Progenitor cell of endocrine pancreas (in vitro differentiated cells): ENCODE results near the gene HMGCS1. TPM values are rescaled to one million over a fixed set of nuclear protein-coding genes. Genes with fewer than 3 reads are reported as not detected.

Source experiments
- DNase-seq: peaks from one replicate; pipeline ENCODE4 v3.0.0; 2021; ENCODE audit warnings: low spot score; ENCODE audit not compliant: unreplicated experiment
- H3K27ac Mint-ChIP-seq: 2 replicates; pipeline ENCODE4 v1.8.0; 2021; ENCODE audit warnings: mild to moderate bottlenecking, moderate library complexity, mixed read lengths
- H3K27me3 Mint-ChIP-seq: 2 replicates; pipeline ENCODE4 v1.8.0; 2021; ENCODE audit warnings: mixed read lengths
- H3K36me3 Mint-ChIP-seq: 2 replicates; pipeline ENCODE4 v1.8.0; 2022; ENCODE audit warnings: mixed read lengths; ENCODE audit not compliant: insufficient read depth
- H3K4me1 Mint-ChIP-seq: 2 replicates; pipeline ENCODE4 v1.8.0; 2021; ENCODE audit warnings: low read depth, mixed read lengths
- H3K4me3 Mint-ChIP-seq: 2 replicates; pipeline ENCODE4 v1.8.0; 2021; ENCODE audit warnings: low read depth, mild to moderate bottlenecking, moderate library complexity, mixed read lengths
- H3K9me3 Mint-ChIP-seq: 2 replicates; pipeline ENCODE4 v1.8.0; 2021; ENCODE audit warnings: low read depth, mixed read lengths
- CTCF ChIP-seq: fragments of 200-600 bp; sonication (generic); IDR thresholded peaks from one replicate; pipeline ENCODE4 v1.5.0; 2021; ENCODE audit warnings: antibody characterized with exemption, mild to moderate bottlenecking; ENCODE audit not compliant: unreplicated experiment
- total RNA-seq: library from RNA; stranded (reverse); gene quantifications from 2 replicates; pipeline ENCODE4 v1.2.1, GENCODE V29; 2021

HMGCS1 gene
- total RNA-seq, 1 donor from 2014 or later = 170 TPM

DNA sequence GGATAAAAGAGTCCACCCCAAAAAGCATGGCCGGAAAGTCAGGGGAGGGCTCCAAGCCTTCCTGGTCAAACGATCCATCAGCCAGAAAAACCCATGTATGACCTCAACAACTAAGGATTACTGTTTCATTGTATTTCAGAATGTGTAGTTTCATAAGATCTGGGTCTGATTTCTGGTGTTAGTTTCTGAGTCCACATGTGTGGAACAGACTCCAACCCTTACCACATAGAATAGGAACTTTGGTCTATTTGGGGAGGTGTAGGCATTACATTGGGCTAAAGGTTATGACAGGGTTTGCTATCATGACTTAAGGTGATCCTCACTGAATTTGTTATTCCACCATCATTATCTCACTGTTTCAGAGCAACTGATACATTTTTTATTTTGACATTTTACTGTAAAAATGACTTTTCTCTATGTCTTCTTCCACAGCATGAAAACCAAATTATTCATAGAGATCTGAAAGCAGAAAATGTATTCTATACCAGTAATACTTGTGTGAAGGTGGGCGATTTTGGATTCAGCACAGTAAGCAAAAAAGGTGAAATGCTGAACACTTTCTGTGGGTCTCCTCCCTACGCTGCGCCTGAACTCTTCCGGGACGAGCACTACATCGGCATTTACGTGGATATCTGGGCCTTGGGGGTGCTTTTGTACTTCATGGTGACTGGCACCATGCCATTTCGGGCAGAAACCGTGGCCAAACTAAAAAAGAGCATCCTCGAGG, 33.5 kb downstream of the HMGCS1 start:
- DNase-seq = no peak
- Mint-ChIP-seq H3K36me3 (no peaks in the 10 kb centered on the region), H3K27me3 (peaks cover 2% of the 10 kb centered on the region), H3K27ac (no peak overlapping the region), H3K4me3 (no peak overlapping the region), H3K9me3 (no peaks in the 10 kb centered on the region), H3K4me1 (no peaks in the 10 kb centered on the region)
- no peak for TF ChIP-seq CTCF

GRCh38 chr5:43275391-43275790, 37.8 kb downstream of the HMGCS1 start:
- H3K4me3 Mint-ChIP-seq = no peak overlapping the region
- DNase-seq = no peak
- H3K4me1 Mint-ChIP-seq = no peaks in the 10 kb centered on the region
- H3K27me3 Mint-ChIP-seq = peaks cover 6% of the 10 kb centered on the region
- no peak overlapping the region for H3K27ac Mint-ChIP-seq
- TF ChIP-seq CTCF = no peak
- no peaks in the 10 kb centered on the region for H3K9me3 Mint-ChIP-seq
- H3K36me3 Mint-ChIP-seq = no peaks in the 10 kb centered on the region

GRCh38 chr5:43274435-43275114, 38.6 kb downstream of the HMGCS1 start:
- H3K27me3 Mint-ChIP-seq = peaks cover 6% of the 10 kb centered on the region
- no peak overlapping the region for H3K27ac Mint-ChIP-seq
- H3K4me3 Mint-ChIP-seq = no peak overlapping the region
- H3K9me3 Mint-ChIP-seq = no peaks in the 10 kb centered on the region
- no peak for TF ChIP-seq CTCF
- H3K4me1 Mint-ChIP-seq = no peaks in the 10 kb centered on the region
- no peak for DNase-seq
- H3K36me3 Mint-ChIP-seq = no peaks in the 10 kb centered on the region

DNA sequence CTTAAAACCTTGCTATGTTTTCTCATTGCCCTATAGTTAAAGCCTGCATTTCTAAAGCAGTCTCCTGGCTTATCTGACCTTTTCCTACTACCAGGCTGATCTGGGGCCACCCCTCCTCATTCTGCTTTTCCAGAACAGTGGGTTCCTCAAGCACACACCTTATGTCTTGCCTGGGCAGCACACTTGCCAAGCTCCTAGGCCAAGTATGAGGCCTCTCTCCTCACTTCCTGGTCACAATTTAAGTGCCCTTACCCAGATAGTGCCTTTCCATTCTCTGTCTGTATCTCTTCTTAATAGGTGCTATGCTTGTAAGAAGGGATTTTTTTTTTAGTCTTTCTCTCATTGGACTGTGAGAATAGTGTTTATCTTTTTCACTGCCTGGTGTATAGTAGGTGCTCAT, 39.7 kb downstream of the HMGCS1 start:
- Mint-ChIP-seq H3K4me3 (no peak overlapping the region), H3K27me3 (peaks cover 6% of the 10 kb centered on the region), H3K36me3 (no peaks in the 10 kb centered on the region), H3K4me1 (no peaks in the 10 kb centered on the region), H3K9me3 (no peaks in the 10 kb centered on the region), H3K27ac (no peak overlapping the region)
- no peak for DNase-seq
- TF ChIP-seq CTCF = no peak

GRCh38 chr5:43270645-43271044, 42.6 kb downstream of the HMGCS1 start:
- Mint-ChIP-seq H3K4me3 (no peak overlapping the region), H3K4me1 (no peaks in the 10 kb centered on the region), H3K36me3 (no peaks in the 10 kb centered on the region), H3K27me3 (peaks cover 3% of the 10 kb centered on the region), H3K27ac (no peak overlapping the region), H3K9me3 (peaks cover 11% of the 10 kb centered on the region)
- no peak for TF ChIP-seq CTCF
- DNase-seq = no peak
